OCI-LY3 (cell line): ENCODE data around the gene CLMP.
"Not testable (repeated sequence)": the region's sequence is repeated elsewhere in the genome, so short reads cannot be mapped to it uniquely, and the experiment has no call there.

Source experiments
- EZH2phosphoT487 ChIP-seq: fragments of 200-600 bp; shearing (Covaris generic); IDR thresholded peaks from 2 replicates; pipeline ENCODE4 v1.6.1; 2018; ENCODE audit warnings: antibody characterized with exemption, mixed run types, low read depth
- TF ChIP-seq, protein P1 (sequence below): fragments of 200-600, 300-600 bp; sonication (generic); IDR thresholded peaks from 2 replicates; pipeline ENCODE4 v1.5.1; 2014; ENCODE audit warnings: antibody characterized with exemption, low read length, low read depth

DNA sequence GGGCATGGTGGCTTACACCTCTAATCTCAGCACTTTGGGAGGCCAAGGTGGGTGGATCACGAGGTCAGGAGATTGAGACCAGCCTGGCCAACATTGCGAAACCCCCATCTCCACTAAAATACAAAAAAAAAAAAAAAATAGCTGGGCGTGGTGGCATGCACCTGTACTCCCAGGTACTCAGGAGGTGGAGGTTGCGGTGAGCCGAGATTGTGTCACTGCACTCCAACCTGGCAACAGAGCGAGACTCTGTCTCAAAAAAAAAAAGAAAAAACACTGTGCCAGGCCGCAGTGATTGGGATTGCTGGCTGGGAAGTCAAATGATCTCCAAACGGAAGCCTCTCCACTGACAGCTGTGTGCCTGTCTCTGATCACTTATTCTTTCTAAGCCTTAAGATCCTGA lies 104.9 kb downstream of the CLMP start:
- TF ChIP-seq, protein P1, sequence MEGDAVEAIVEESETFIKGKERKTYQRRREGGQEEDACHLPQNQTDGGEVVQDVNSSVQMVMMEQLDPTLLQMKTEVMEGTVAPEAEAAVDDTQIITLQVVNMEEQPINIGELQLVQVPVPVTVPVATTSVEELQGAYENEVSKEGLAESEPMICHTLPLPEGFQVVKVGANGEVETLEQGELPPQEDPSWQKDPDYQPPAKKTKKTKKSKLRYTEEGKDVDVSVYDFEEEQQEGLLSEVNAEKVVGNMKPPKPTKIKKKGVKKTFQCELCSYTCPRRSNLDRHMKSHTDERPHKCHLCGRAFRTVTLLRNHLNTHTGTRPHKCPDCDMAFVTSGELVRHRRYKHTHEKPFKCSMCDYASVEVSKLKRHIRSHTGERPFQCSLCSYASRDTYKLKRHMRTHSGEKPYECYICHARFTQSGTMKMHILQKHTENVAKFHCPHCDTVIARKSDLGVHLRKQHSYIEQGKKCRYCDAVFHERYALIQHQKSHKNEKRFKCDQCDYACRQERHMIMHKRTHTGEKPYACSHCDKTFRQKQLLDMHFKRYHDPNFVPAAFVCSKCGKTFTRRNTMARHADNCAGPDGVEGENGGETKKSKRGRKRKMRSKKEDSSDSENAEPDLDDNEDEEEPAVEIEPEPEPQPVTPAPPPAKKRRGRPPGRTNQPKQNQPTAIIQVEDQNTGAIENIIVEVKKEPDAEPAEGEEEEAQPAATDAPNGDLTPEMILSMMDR = not testable (repeated sequence)
- TF ChIP-seq EZH2phosphoT487 = not testable (repeated sequence)
